Aorta (tissue), 5 donors: ENCODE data around the gene AP1AR. TPM values are rescaled to one million over a fixed set of nuclear protein-coding genes. Genes with fewer than 3 reads are reported as not detected.
A peak's percentile ranks its signal among the peaks of the same experiment; 100 is the strongest.
"Not testable (repeated sequence)": the region's sequence is repeated elsewhere in the genome, so short reads cannot be mapped to it uniquely, and the experiment has no call there.

ENCODE experiments used
- ATAC-seq: fragments of 200-7000 bp; cut with Tn5 transposase; one replicate; pipeline ENCODE4 v1.9.1; 2022; ENCODE audit warnings: moderate library complexity; ENCODE audit not compliant: low FRiP score
- DNase-seq, 2 donors: peaks; one replicate each; pipeline ENCODE4 v3.0.0-alpha.2; 2020
- H3K27ac ChIP-seq, 2 donors: one replicate each; pipeline ENCODE4 v1.5.1; 2013; ENCODE audit warnings: low read length in 2 of 2, mild to moderate bottlenecking in 2 of 2, moderate library complexity in 2 of 2, control low read depth in 1 of 2, inconsistent platforms in 1 of 2, low read depth in 1 of 2
- H3K27me3 ChIP-seq, 2 donors: one replicate each; pipeline ENCODE4 v1.6.1; 2013; ENCODE audit warnings: control low read depth in 1 of 2, low read length in 1 of 2, mild to moderate bottlenecking in 1 of 2, moderate library complexity in 1 of 2; ENCODE audit not compliant: insufficient read depth in 2 of 2, control insufficient read depth in 1 of 2
- H3K36me3 ChIP-seq, 2 donors: one replicate each; pipeline ENCODE4 v1.6.1; 2013; ENCODE audit warnings: control low read depth in 1 of 2, low read length in 1 of 2, mild to moderate bottlenecking in 1 of 2; ENCODE audit not compliant: insufficient read depth in 2 of 2, control insufficient read depth in 1 of 2
- H3K4me1 ChIP-seq, 2 donors: one replicate each; pipeline ENCODE4 v1.6.1; 2013; ENCODE audit warnings: low read length in 2 of 2, control low read depth in 1 of 2, mild to moderate bottlenecking in 1 of 2, moderate library complexity in 1 of 2; ENCODE audit not compliant: insufficient read depth in 2 of 2, control insufficient read depth in 1 of 2
- H3K4me3 ChIP-seq, 2 donors: one replicate each; pipeline ENCODE4 v1.5.1; 2013; ENCODE audit warnings: low read length in 2 of 2, control low read depth in 1 of 2, mild to moderate bottlenecking in 1 of 2
- H3K9me3 ChIP-seq: one replicate; pipeline ENCODE4 v1.6.1; 2013; ENCODE audit warnings: mild to moderate bottlenecking, low read length; ENCODE audit not compliant: control insufficient read depth
- WGBS, 2 donors: extraction: QIAGEN DNeasy Blood & Tissue Kit; methylation state at CpG; one replicate each; pipeline ENCODE4 v1.1.7; 2013; 5-methylcytosine and 5-hydroxymethylcytosine counted together
- intact Hi-C, 2 donors: fragments of 100-400 bp; cut with DNase I; formaldehyde crosslinking; loops; one replicate each; pipeline versions ENCODE4 v1.14.2 to v1.15.0; 2022
- polyA plus RNA-seq, 2 donors: library from polyadenylated mRNA; stranded (reverse); fragments of 200-250 nt; gene quantifications; one replicate each; pipeline ENCODE4 v1.2.3, GENCODE V29; 2013
- total RNA-seq, 2 donors: library from RNA; stranded (reverse); fragmentation: NEBNext Ultra II Directional; extraction: Animal tissue kit (Norgen Biotek cat#: 25700); gene quantifications; one replicate each; pipeline ENCODE4 v1.2.1, GENCODE V29; 2021
- donor health status: healthy with polysubstance abuse.
- donor health status: Bipolar disorder and iron deficiency.
- donor health status: DM: no; HTN: no; CAD: no.
- donor health status: DM: no; HTN: no; CAD: no.
- donor health status: DM: yes; HTN: yes; CAD: no.

The AP1AR gene
- total and polyA plus RNA-seq, 4 donors, result 9.4 to 17.9 (median 14.1) TPM

- DNase-seq (no peak), ATAC-seq (no peak)
- Histone ChIP-seq H3K4me3 (no peak overlapping the region), H3K27ac (no peak overlapping the region), H3K36me3 (no peaks in the 10 kb centered on the region), H3K4me1 (no peaks in the 10 kb centered on the region), H3K27me3 (no peaks in the 10 kb centered on the region), H3K9me3 (no peaks in the 10 kb centered on the region)
- 85 to 88% methylated on average over 10 of the region's 10 CpGs for WGBS, 2 donors
- intact Hi-C loops, result loop anchor here in 1 of 2 donors (5.0 kb wide), 1 partner anchor 57 kb away; the partner anchor contains the start of gene AP1AR
These were observed 58.0 kb downstream of the AP1AR start for GRCh38 chr4:112289407-112290253.

- intact Hi-C loops, result no loop called here
- 87 to 88% methylated on average over 3 of the region's 3 CpGs for WGBS, 2 donors
- H3K27me3 ChIP-seq, result no peaks in the 10 kb centered on the region
- H3K4me1 ChIP-seq, result no peaks in the 10 kb centered on the region
- H3K36me3 ChIP-seq, result no peaks in the 10 kb centered on the region
- H3K9me3 ChIP-seq, result no peaks in the 10 kb centered on the region
- DNase-seq (no peak), ATAC-seq (no peak)
- no peak overlapping the region for H3K4me3 ChIP-seq
- H3K27ac ChIP-seq, result no peak overlapping the region
These were observed 58.8 kb downstream of the AP1AR start for GRCh38 chr4:112290341-112290740.

GRCh38 chr4:112296949-112297880 is 65.6 kb downstream of the AP1AR start, which contains the start of gene ALPK1:
ALPK1 (plus strand) TSS chr4:112297369.
- no peaks in the 10 kb centered on the region for H3K27me3 ChIP-seq
- DNase-seq (no peak), ATAC-seq (peak; percentile 96)
- WGBS, 2 donors, result 1% methylated on average over 4 of the region's 4 CpGs
- H3K4me3 ChIP-seq, result peak within 1 kb of the TSS; percentile 74 to 79
- H3K27ac ChIP-seq, result no peak within 1 kb of the TSS
- no peaks in the 10 kb centered on the region for H3K4me1 ChIP-seq
- no peaks in the 10 kb centered on the region for H3K9me3 ChIP-seq
- intact Hi-C loops, result no loop called here
- peaks cover 0 to 4% of the 10 kb centered on the region in 2 donors for H3K36me3 ChIP-seq

GRCh38 chr4:112299721-112300120 is 68.1 kb downstream of the AP1AR start:
- Histone ChIP-seq H3K4me1 (no peaks in the 10 kb centered on the region), H3K4me3 (no peak overlapping the region), H3K27me3 (no peaks in the 10 kb centered on the region), H3K9me3 (no peaks in the 10 kb centered on the region), H3K27ac (no peak overlapping the region), H3K36me3 (peaks cover 0 to 6% of the 10 kb centered on the region in 2 donors)
- 85 to 90% methylated on average over 4 of the region's 4 CpGs for WGBS, 2 donors
- DNase-seq (no peak), ATAC-seq (no peak)
- intact Hi-C loops, result loop anchor here in 1 of 2 donors (2.0 kb wide), 1 partner anchor 23 kb away; no protein-coding TSS in a partner anchor

GRCh38 chr4:112302320-112303274 is 71.0 kb downstream of the AP1AR start:
- no peak for DNase-seq
- WGBS, 2 donors, result 83% methylated on average over 5 of the region's 5 CpGs
- no peak for ATAC-seq
- no peaks in the 10 kb centered on the region for H3K27me3 ChIP-seq
- H3K4me1 ChIP-seq, result no peaks in the 10 kb centered on the region
- intact Hi-C loops, result no loop called here
- peaks cover 0 to 6% of the 10 kb centered on the region in 2 donors for H3K36me3 ChIP-seq
- H3K9me3 ChIP-seq, result no peaks in the 10 kb centered on the region
- no peak overlapping the region for H3K27ac ChIP-seq
- H3K4me3 ChIP-seq, result no peak overlapping the region

GRCh38 chr4:112305477-112305876 is 73.9 kb downstream of the AP1AR start:
- H3K27ac ChIP-seq, intact Hi-C loops, ATAC-seq, H3K4me1 ChIP-seq, H3K27me3 ChIP-seq, H3K4me3 ChIP-seq, H3K36me3 ChIP-seq, DNase-seq, H3K9me3 ChIP-seq: not testable (repeated sequence)
- WGBS, 2 donors, result 63 to 80% methylated on average over 3 of the region's 3 CpGs

GRCh38 chr4:112309263-112309791 is 77.7 kb downstream of the AP1AR start:
- DNase-seq, H3K27ac ChIP-seq, ATAC-seq, H3K4me1 ChIP-seq, H3K4me3 ChIP-seq, H3K9me3 ChIP-seq, H3K36me3 ChIP-seq, H3K27me3 ChIP-seq, intact Hi-C loops: not testable (repeated sequence)
- WGBS, 2 donors, result 15 to 22% methylated on average over 12 of the region's 12 CpGs

- 75 to 84% methylated on average over 5 of the region's 5 CpGs for WGBS, 2 donors
- Histone ChIP-seq H3K4me1 (no peaks in the 10 kb centered on the region), H3K27ac (no peak overlapping the region), H3K9me3 (no peaks in the 10 kb centered on the region), H3K27me3 (no peaks in the 10 kb centered on the region), H3K36me3 (no peaks in the 10 kb centered on the region), H3K4me3 (no peak overlapping the region)
- intact Hi-C loops, result no loop called here
- DNase-seq (no peak), ATAC-seq (no peak)
These were observed 79.9 kb downstream of the AP1AR start for GRCh38 chr4:112311516-112311915.
